Measurements from ENCODE around the gene CPA1. TPM values are rescaled to one million over a fixed set of nuclear protein-coding genes. Genes with fewer than 3 reads are reported as not detected.

Gene CPA1
- total RNA-seq = 4.1 TPM

DNA sequence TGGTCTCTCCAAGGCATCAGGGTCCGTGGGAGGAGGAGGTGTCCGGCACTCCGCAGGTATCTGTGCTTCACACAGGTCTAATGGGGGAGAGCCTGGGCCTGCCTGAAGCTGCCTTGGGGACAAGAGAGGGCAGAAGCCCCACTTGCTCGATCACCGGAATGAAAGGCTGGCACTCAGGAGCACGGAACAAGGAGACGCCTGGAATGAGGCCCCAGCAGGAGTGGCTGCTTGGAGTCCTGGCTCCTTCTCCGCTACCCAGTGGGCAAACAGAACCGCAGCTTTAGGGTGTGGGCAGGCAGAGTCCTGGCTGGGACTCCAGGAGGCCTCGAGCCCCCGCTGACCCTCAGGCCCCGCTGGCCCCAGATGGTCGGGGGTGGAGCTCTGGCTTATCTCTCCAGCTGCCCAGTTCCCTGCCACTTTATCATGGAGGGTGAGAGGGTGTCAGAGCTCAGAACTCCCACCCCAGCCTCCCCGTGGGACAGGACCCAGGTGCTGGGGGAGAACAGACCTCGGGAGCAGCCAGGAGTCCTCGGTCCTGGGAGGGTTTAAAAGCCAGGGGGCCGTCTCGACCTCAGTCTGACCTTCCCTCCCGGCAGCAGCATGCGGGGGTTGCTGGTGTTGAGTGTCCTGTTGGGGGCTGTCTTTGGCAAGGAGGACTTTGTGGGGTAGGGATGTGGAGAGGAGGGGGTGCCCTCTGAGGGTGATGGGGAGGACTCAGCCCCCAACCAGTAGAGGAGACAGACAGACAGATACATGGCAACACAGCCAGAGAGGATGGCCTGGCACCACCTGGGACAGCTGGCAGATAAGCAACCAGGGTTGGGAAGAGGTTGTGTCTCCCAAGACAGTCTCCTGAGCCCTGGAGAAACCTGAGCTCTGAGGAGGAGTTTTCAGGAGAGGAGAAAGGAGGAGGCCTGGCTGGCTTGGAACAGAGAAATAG lies at the start of gene CPA1:
Gene CPA1, plus strand, starts transcription at position 574 of the 940 bp plus-strand sequence. Its CDS starts 27 bp downstream, at position 601.
- intact Hi-C loops (cut with DNase I) = no loop called here
- ATAC-seq = peak; percentile 57
- DNase-seq (ENCODE audit: low spot score) = no peak

DNA sequence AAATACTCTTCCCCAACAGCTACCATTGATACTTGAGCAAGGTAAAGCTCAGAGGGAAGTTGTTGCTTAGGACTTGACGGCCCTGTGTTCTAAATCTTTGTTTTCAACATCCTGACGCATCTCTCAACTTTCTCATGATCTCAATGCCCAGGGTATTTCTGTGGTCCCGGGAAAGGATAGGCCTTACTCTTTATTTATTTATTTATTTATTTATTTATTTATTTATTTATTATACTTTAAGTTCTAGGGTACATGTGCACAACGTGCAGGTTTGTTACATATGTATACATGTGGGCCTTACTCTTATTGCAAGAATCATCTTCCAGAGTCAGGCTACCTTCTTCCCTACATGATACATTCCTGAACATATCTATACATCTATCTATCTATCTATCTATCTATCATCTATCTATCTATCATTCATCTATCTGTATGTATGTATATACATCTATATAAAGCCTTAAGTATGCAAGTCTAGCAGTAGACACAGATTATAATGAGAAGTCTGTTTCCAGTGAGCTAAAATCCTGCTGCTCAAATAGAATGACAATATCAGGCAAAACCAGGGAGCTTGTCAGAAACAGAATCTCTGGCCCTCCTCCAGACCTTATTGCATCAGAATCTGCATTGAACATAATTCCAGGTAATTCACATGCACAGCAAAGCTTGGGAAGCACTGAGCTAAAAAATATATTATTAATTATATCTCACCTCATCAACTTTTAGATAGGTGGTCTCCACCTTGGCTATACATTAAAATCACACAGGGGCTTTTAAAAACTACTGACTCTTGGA lies 47.8 kb upstream of the CPA1 start:
- DNase-seq (ENCODE audit: low spot score) (no peak), ATAC-seq (no peak)
- intact Hi-C loops (cut with DNase I) = no loop called here

DNA sequence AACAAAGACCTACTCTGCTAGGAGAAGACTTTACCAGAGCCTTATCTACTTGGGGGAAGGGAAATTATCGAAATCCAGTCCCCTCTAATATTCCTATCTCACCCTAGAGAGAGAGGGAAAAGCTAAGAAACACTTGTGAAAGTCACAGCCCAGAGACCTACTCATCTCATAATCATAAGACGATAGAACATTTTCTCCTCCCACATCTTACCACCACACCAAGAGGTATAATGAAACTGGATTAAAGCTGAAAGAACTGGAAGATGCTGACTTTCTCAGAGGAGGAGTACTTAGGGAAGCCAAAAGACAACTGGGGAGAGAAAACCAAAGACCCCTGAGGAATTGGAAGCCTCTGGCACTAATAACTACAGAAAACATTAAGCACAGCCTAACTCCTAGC lies 46.5 kb upstream of the CPA1 start:
- intact Hi-C loops (cut with DNase I) = no loop called here
- peak; percentile 53 for ATAC-seq
- DNase-seq (ENCODE audit: low spot score) = no peak

DNA sequence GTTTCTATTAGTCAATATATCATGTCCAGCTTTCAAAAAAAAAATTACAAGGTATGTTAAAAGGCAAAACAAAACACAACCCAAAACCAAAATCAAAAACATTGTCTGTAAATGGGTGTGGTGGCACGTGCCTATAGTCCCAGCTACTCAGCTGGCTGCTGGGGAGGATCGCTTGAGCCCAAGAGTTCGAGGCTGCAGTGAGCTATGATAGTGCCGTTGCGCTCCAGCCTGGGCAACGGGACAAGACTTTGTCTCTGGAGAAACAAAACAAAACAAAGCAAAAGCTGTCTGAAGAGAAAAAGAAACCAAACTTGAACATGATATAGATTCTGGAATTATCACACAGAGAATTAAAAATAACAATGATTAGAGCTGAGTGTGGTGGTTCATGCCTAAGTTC lies 46.0 kb upstream of the CPA1 start:
- intact Hi-C loops (cut with DNase I) = no loop called here
- DNase-seq (ENCODE audit: low spot score) = no peak
- peak; percentile 72 for ATAC-seq

DNA sequence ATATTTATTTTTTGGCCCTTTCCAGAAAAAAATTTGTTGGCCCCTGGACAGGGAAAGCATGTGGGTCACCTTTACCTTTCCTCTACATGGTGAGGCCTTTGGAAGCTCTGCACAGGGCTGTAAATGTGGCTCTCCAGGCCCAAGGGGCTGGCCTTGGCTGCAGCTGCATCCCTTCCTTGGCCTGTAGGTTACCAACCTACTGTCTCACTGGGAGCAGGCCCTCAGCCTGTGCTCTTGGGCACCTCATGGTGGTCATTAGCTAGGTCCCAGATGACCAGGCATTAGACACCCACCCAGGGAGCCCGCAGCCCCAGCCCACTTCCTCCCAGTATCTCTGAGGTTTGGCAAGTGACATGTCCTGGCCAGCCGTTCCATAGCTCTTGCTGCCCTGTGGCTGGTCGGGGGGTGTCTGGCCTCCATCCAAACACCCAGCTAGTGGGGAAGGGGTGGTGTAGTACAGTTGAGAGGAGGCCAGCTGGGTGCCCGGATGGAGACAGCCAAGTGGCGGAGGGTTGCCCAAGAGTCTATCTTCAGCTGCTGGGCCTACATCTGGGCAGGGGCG lies 42.8 kb upstream of the CPA1 start:
- ATAC-seq (peak; percentile 20), DNase-seq (ENCODE audit: low spot score) (no peak)
- intact Hi-C loops (cut with DNase I) = no loop called here

GRCh38 chr7:130338233-130338632 lies 42.1 kb upstream of the CPA1 start:
- DNase-seq (ENCODE audit: low spot score) (no peak), ATAC-seq (no peak)
- intact Hi-C loops (cut with DNase I) = no loop called here

GRCh38 chr7:130341882-130342281 lies 38.4 kb upstream of the CPA1 start:
- intact Hi-C loops (cut with DNase I) = no loop called here
- no peak for DNase-seq (ENCODE audit: low spot score)
- ATAC-seq = no peak

DNA sequence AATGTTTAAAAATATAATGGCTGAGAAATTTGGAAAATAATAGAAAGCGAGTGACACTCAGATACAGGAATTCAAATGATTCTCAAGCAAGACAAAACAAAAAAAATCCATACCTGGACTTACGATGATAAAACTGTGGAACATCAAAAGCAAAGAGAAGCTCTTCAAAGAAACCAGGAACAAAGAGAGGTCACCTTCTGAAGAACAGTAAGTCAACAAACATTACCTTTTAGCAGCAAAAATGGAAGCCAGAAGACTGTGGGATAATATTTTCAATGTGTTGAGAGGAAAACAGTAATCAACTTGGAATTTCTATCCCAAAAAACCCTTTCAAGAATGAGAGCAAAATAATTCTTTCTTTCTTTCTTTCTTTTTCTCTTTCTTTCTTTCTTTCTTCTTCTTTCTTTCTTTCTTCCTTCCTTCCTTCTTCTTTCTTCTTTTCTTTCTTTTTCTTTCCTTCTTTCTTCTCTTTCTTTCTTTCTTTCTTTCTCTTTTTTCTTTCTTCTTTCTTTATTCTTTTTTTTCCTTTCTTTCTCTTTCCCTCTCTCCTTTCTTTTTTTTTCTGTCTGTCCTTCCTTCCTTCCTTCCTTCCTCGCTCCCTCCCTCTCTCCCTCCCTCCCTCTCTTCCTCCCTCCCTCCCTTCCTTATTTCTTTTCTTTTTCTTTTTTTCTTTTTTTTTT lies 37.5 kb upstream of the CPA1 start:
- no peak for DNase-seq (ENCODE audit: low spot score)
- ATAC-seq = no peak
- intact Hi-C loops (cut with DNase I) = no loop called here

- ATAC-seq = no peak
These were observed 35.9 kb upstream of the CPA1 start, which contains the start of gene CPA5 for GRCh38 chr7:130344271-130344866. Gene CPA5, plus strand, starts transcription at chr7:130344816. Its CDS starts 1,670 bp downstream, at chr7:130346486.

GRCh38 chr7:130345136-130345535 lies 35.2 kb upstream of the CPA1 start:
- intact Hi-C loops (cut with DNase I) = no loop called here
- ATAC-seq (no peak), DNase-seq (ENCODE audit: low spot score) (no peak)

More at GRCh38 chr7:130344271-130344866, 35.9 kb upstream of the CPA1 start, which contains the start of gene CPA5:
- intact Hi-C loops (cut with DNase I) = no loop called here
- DNase-seq (ENCODE audit: low spot score) = no peak

GRCh38 chr7:130345725-130346124 lies 34.6 kb upstream of the CPA1 start:
- intact Hi-C loops (cut with DNase I) = no loop called here
- no peak for ATAC-seq
- no peak for DNase-seq (ENCODE audit: low spot score)

- intact Hi-C loops (cut with DNase I) = no loop called here
- DNase-seq (ENCODE audit: low spot score) = no peak
- ATAC-seq = no peak
These were observed 34.0 kb upstream of the CPA1 start for GRCh38 chr7:130346177-130346905.

GRCh38 chr7:130346941-130347340 lies 33.4 kb upstream of the CPA1 start:
- DNase-seq (ENCODE audit: low spot score) (no peak), ATAC-seq (no peak)
- intact Hi-C loops (cut with DNase I) = no loop called here

DNA sequence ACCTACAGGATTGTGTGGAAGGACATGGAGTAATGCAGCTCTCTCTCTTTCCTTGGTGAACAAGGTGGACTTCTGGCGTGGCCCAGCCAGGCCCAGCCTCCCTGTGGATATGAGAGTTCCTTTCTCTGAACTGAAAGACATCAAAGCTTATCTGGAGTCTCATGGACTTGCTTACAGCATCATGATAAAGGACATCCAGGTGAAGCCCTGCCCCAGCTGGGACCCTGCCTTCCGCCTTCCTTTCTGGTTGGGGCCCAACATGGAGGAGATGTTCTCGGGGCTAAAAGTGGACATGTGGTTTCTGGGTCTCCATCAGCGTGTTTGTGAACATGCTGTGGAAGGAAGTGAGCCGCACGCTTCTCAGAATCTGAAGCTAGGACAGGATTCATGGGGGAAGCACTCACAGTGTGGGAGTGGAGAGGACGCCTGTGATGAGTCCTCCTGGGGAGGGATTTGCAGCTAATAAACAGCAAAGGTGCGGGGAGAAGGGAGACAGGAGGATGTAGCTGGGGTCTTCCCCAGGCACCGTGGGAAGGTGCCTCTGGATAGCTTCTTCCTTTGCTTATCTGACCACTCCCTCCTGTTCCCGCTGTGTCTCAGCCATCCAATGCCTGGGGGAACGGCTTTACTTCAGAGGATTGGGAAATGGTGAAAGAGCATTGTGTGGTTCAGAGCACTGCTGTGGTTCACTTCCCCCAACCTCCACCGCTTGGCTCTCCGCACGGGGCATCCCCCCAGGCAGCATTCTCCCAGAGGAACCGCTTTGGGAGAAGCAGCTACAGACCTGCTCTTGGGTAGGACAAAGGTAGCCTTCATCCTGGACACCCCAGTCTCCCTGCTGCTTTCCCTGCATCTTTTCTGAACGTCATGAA lies 30.1 kb upstream of the CPA1 start:
- intact Hi-C loops (cut with DNase I) = no loop called here
- ATAC-seq = peak; percentile 9
- no peak for DNase-seq (ENCODE audit: low spot score)

DNA sequence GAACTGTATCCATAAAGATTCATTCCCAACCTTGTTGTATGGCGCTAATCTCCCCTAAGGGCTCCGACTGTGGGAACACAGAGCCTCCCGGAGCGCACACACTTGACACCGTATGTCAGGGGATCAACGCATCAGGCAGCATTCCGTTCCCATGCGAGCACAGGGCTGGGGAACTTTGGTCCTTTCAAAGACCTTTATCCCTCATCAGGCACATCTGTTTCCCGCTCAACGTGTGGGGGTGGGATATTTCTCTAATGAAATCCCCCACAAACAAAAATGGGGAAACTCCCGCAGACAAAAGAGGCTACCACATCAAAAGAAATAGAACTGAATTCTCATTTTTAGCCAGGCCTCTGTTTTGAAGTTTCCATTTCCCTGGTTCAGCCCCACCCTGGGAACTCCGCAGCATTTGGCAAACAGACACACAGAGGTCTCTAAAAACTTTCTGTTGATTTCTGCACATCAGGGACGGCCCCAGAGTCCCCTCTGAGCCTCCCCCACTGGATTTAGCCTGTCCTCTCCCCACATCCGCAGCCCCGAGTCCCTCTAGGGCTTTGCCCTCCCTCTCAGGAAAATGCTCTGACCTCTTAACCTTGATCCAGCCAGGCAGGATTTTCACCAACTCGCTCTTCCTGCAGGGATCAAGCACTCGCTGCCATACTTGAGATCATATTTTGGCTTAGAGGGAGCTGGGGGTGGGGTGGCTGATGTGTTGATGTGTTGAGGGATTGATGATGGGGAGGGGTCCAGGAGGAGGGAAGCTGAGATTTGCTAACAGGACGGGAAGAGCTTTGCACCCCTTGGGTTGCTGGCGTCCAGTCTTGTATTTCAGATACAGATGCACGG lies 29.1 kb upstream of the CPA1 start:
- intact Hi-C loops (cut with DNase I) = no loop called here
- ATAC-seq (peak; percentile 22), DNase-seq (ENCODE audit: low spot score) (no peak)

DNA sequence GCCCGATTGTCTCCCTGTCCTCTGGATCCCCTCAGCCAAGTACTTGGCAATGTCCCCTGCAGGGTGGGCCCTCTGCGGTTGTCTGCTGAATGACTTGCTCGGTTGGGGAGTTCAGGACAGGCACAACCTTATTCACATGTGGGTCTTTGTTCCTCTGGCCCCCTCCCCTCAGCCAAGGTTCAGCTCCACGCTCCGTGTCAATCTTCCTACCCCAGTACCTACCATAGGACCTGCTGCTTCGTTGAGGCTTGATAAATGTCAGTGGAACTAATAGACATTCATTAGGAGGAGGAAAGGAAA lies 28.6 kb upstream of the CPA1 start:
- DNase-seq (ENCODE audit: low spot score) (no peak), ATAC-seq (peak; percentile 1)
- intact Hi-C loops (cut with DNase I) = no loop called here
